Muscle of leg (tissue), 11 donors: Measurements from ENCODE around the gene PPT2. TPM values are rescaled to one million over a fixed set of nuclear protein-coding genes. Genes with fewer than 3 reads are reported as not detected.
"Not testable (repeated sequence)": the region's sequence is repeated elsewhere in the genome, so short reads cannot be mapped to it uniquely, and the experiment has no call there.

Experiments
- DNase-seq: peaks from one replicate; pipeline ENCODE4 v3.0.0; 2013
- H3K27ac ChIP-seq: one replicate; pipeline ENCODE4 v1.5.1; 2013; ENCODE audit warnings: mild to moderate bottlenecking, low read length, control low read depth
- H3K27me3 ChIP-seq: one replicate; pipeline ENCODE4 v1.6.1; 2013; ENCODE audit warnings: low read length; ENCODE audit not compliant: control insufficient read depth, insufficient read depth
- H3K36me3 ChIP-seq: one replicate; pipeline ENCODE4 v1.6.1; 2013; ENCODE audit warnings: low read length; ENCODE audit not compliant: control insufficient read depth, insufficient read depth
- H3K4me1 ChIP-seq: one replicate; pipeline ENCODE4 v1.6.1; 2013; ENCODE audit warnings: low read length; ENCODE audit not compliant: control insufficient read depth, insufficient read depth
- H3K4me3 ChIP-seq: one replicate; pipeline ENCODE4 v1.5.1; 2013; ENCODE audit warnings: low read length, control low read depth
- H3K9me3 ChIP-seq: replicated peaks from 2 replicates; pipeline ENCODE4 v1.6.1; 2013; ENCODE audit warnings: low read depth, low read length; ENCODE audit not compliant: control insufficient read depth
- WGBS: methylation state at CpG from one replicate; pipeline ENCODE4 v1.1.5; 2013; ENCODE audit warnings: missing lambda C conversion rate; ENCODE audit not compliant: insufficient coverage; 5-methylcytosine and 5-hydroxymethylcytosine counted together
- polyA plus RNA-seq, 8 donors: library from polyadenylated mRNA; unstranded; fragments of 120-200 nt; gene quantifications; one replicate each; pipeline versions ENCODE4 v1.2.1 to v1.2.3, GENCODE V29; 2013; ENCODE audit warnings: inconsistent platforms in 1 of 8, low replicate concordance in 1 of 8; ENCODE audit not compliant: insufficient read length in 8 of 8, insufficient read depth in 1 of 8
- total RNA-seq: library from RNA; stranded (reverse); fragments of 120-200 nt; gene quantifications from one replicate; pipeline ENCODE4 v1.2.4, GENCODE V29; 2013

The PPT2 gene
- total and polyA plus RNA-seq, 9 donors = 15.3 to 35.7 (median 30.9) TPM

DNA sequence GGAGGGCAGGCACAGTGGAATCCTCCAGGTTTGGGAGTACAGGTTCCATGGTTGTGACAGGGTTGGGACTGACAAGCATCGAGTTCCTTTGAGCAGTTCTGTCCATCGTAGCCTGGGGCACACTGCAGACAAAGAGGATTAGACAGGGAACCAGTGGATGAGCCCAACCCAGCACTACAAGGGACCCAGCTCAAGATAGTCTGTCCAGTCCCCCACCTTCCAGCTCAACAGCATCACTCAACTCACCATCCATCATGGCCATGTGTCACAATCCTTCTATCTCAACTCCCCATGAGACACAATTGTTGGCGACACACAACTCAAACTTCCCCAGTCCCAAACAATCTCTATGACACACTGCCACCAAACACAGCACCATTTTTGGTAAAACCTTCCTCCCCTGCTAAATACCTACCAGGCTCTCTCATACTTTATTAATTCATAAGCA is 50.4 kb downstream of the PPT2 start:
- Histone ChIP-seq H3K4me3 (no peak overlapping the region), H3K36me3 (no peaks in the 10 kb centered on the region), H3K4me1 (no peaks in the 10 kb centered on the region), H3K9me3 (no peaks in the 10 kb centered on the region), H3K27ac (no peak overlapping the region), H3K27me3 (peaks cover 5% of the 10 kb centered on the region)
- WGBS = 92% methylated on average over 3 of the region's 3 CpGs
- DNase-seq = no peak

DNA sequence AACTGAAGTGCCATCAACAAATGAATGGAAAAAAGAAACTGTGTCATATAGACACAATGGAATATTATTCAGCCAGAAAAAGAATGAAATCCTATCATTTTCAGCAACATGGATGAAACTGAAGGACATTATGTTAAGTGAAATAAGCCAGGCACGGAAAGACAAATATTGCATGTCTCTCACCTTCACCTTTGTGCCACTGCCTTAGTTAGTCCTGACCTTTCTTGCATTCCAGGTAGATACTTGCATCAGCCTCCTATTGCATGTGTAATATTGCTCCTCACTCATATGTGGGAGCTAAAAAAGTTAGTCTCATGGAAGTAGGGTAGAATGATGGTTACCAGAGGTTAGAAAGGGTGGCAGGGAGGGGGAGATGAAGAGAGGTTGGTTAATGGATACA is 55.1 kb downstream of the PPT2 start:
- Histone ChIP-seq H3K9me3 (no peaks in the 10 kb centered on the region), H3K4me3 (no peak overlapping the region), H3K4me1 (no peaks in the 10 kb centered on the region), H3K27me3 (peaks cover 2% of the 10 kb centered on the region), H3K27ac (no peak overlapping the region), H3K36me3 (no peaks in the 10 kb centered on the region)
- WGBS = no CpG with 5 or more reads among the region's 1 CpG
- no peak for DNase-seq

DNA sequence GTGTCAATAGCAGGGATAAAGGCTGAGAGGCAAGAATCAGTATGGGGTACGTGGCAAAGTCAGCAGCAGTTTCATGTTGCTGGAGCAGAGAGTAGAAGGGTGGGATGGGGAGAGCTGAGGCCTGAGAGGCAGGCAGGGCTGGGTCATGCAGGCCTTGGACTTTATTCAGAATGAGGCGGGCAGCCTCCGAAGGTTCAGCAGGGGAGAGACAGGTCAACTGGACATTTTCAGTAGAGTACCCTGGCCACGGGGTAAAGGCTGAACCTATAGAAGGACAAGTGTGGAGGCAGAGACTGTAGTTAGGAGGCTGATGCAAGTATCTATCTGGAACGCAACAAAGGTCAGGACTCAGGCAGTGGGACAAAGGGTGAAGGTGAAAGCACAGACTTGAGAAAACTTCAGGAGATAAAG is 56.3 kb downstream of the PPT2 start:
- DNase-seq = no peak
- Histone ChIP-seq H3K27me3 (no peaks in the 10 kb centered on the region), H3K36me3 (no peaks in the 10 kb centered on the region), H3K4me3 (no peak overlapping the region), H3K4me1 (no peaks in the 10 kb centered on the region), H3K9me3 (no peaks in the 10 kb centered on the region), H3K27ac (no peak overlapping the region)
- WGBS = 78% methylated on average over 5 of the region's 5 CpGs

DNA sequence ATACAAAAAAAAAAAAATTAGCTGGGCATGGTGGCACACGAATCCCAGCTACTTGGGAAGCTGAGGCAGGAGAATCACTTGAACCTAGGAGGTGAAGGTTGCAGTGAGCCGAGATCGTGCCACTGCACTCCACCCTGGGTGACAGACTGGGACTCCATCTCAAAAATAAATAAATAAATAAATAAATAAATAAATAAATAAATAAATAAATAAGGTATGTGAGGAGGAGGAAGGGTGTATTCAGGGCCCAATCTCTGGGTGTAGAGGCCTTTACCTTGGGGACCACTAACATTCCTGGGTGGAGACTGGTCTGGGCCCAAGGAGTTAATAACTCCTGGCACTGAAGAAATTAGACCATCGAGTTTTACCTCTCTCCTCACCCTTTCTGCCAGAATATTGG is 57.5 kb downstream of the PPT2 start:
- H3K4me1 ChIP-seq, H3K9me3 ChIP-seq, H3K4me3 ChIP-seq, H3K36me3 ChIP-seq, H3K27me3 ChIP-seq, DNase-seq, H3K27ac ChIP-seq: not testable (repeated sequence)
- WGBS = no CpG with 5 or more reads among the region's 4 CpGs

DNA sequence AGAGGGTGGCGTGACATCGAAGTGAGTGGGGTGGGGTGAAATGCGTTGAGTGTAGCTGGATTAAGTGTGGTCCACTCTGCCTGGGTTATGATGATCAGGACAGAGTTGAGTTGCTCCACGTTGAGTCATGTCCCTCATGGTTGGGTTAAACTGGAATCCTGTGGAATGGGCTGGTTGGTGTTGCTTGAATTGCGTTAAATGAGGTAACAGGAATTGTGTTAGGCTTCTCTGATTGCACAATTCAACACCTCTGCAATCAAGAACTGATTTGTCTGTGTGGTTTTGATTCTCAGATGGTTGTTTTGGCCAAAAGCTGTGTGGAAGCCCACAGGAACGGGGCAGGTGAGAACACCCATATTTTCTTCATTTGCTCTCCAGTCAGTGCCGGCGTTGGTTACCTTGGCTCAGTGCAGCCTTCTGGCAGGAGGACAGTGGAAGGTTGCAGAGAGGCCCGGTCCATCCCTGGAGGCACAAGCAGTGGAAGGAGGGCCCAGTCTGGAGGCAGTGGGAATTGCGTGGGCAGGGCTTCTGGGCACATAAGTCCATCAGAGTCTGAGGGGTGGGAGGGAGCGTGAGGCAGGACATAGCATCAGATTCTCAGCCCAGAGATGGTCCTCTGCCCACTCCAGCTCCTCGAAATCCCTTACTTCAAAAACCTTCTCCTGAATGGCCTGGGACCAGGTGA is 58.3 kb downstream of the PPT2 start:
- 64% methylated on average over 6 of the region's 12 CpGs for WGBS
- Histone ChIP-seq H3K36me3 (no peaks in the 10 kb centered on the region), H3K4me1 (no peaks in the 10 kb centered on the region)

More for the DNA sequence above, 58.3 kb downstream of the PPT2 start:
- Histone ChIP-seq H3K27ac (no peak overlapping the region), H3K27me3 (no peaks in the 10 kb centered on the region), H3K4me3 (no peak overlapping the region), H3K9me3 (no peaks in the 10 kb centered on the region)
- no peak for DNase-seq

Other genes with a start within 250 kb of the PPT2 start
- 3.7 TPM for gene C2, start 226.4 kb upstream of the PPT2 start, total RNA-seq
- 1 to 10 TPM; 3.3 to 9.5 (median 5.0) TPM for gene C2, start 226.4 kb upstream of the PPT2 start, polyA plus RNA-seq
- gene CFB, start 208.0 kb upstream of the PPT2 start, total RNA-seq = 1.6 TPM
- 1 to 10 TPM; 1.0 to 4.8 (median 2.0) TPM for gene CFB, start 208.0 kb upstream of the PPT2 start, polyA plus RNA-seq
- gene NELFE, start 195.2 kb upstream of the PPT2 start, total RNA-seq = 48.9 TPM
- 10 to 100 TPM; 64.7 to 72.6 (median 69.2) TPM for gene NELFE, start 195.2 kb upstream of the PPT2 start, polyA plus RNA-seq
- gene SKIC2, start 195.0 kb upstream of the PPT2 start, total RNA-seq = 21.8 TPM
- 10 to 100 TPM; 27.0 to 34.1 (median 30.8) TPM for gene SKIC2, start 195.0 kb upstream of the PPT2 start, polyA plus RNA-seq
- gene DXO, start 182.0 kb upstream of the PPT2 start, total RNA-seq = 10.7 TPM
- gene DXO, start 182.0 kb upstream of the PPT2 start, polyA plus RNA-seq = 10 to 100 TPM; 16.0 to 22.2 (median 17.4) TPM
- 13.0 TPM for gene C4A, start 172.1 kb upstream of the PPT2 start, total RNA-seq
- gene C4A, start 172.1 kb upstream of the PPT2 start, polyA plus RNA-seq = 10 to 100 TPM in 6 of 8 donors, 1 to 10 TPM in 2; 6.6 to 20.4 (median 15.8) TPM
- 15.6 TPM for gene C4B, start 139.3 kb upstream of the PPT2 start, total RNA-seq
- gene C4B, start 139.3 kb upstream of the PPT2 start, polyA plus RNA-seq = 10 to 100 TPM in 7 of 8 donors, 1 to 10 TPM in 1; 9.5 to 32.1 (median 24.1) TPM
- 0.04 TPM for gene CYP21A2, start 115.7 kb upstream of the PPT2 start, total RNA-seq
- 1 to 10 TPM in 3 of 8 donors, under 1 TPM in 5; 0.20 to 1.9 (median 0.62) TPM for gene CYP21A2, start 115.7 kb upstream of the PPT2 start, polyA plus RNA-seq
- gene TNXB, start 44.8 kb upstream of the PPT2 start, total RNA-seq = 108 TPM
- 100 to 1,000 TPM in 7 of 8 donors, 10 to 100 TPM in 1; 100.0 to 207 (median 127) TPM for gene TNXB, start 44.8 kb upstream of the PPT2 start, polyA plus RNA-seq
- gene ATF6B, start 25.9 kb upstream of the PPT2 start, total RNA-seq = 11.7 TPM
- 10 to 100 TPM; 38.3 to 53.3 (median 46.7) TPM for gene ATF6B, start 25.9 kb upstream of the PPT2 start, polyA plus RNA-seq
- 4.5 TPM for gene FKBPL, start 23.9 kb upstream of the PPT2 start, total RNA-seq
- gene FKBPL, start 23.9 kb upstream of the PPT2 start, polyA plus RNA-seq = 1 to 10 TPM; 4.0 to 6.0 (median 4.4) TPM
- 0.18 TPM for gene PRRT1, start 2.2 kb upstream of the PPT2 start, total RNA-seq
- 1 to 10 TPM in 7 of 8 donors, under 1 TPM in 1; 0.71 to 2.3 (median 1.2) TPM for gene PRRT1, start 2.2 kb upstream of the PPT2 start, polyA plus RNA-seq
- 28.9 TPM for gene EGFL8, start 10.5 kb downstream of the PPT2 start, total RNA-seq
- 10 to 100 TPM; 22.9 to 43.4 (median 27.7) TPM for gene EGFL8, start 10.5 kb downstream of the PPT2 start, polyA plus RNA-seq
- gene AGPAT1, start 21.9 kb downstream of the PPT2 start, total RNA-seq = 32.3 TPM
- 10 to 100 TPM; 55.4 to 71.7 (median 61.8) TPM for gene AGPAT1, start 21.9 kb downstream of the PPT2 start, polyA plus RNA-seq
- gene RNF5, start 24.3 kb downstream of the PPT2 start, total RNA-seq = 41.5 TPM
- gene RNF5, start 24.3 kb downstream of the PPT2 start, polyA plus RNA-seq = 10 to 100 TPM; 46.9 to 57.5 (median 52.8) TPM
- gene AGER, start 30.1 kb downstream of the PPT2 start, total RNA-seq = 3.7 TPM
- 10 to 100 TPM in 5 of 8 donors, 1 to 10 TPM in 3; 6.1 to 17.1 (median 10.9) TPM for gene AGER, start 30.1 kb downstream of the PPT2 start, polyA plus RNA-seq
- 31.3 TPM for gene PBX2, start 36.1 kb downstream of the PPT2 start, total RNA-seq
- gene PBX2, start 36.1 kb downstream of the PPT2 start, polyA plus RNA-seq = 100 to 1,000 TPM in 7 of 8 donors, 10 to 100 TPM in 1; 91.7 to 123 (median 113) TPM
- gene GPSM3, start 38.5 kb downstream of the PPT2 start, total RNA-seq = 4.3 TPM
- 1 to 10 TPM; 6.1 to 9.8 (median 7.7) TPM for gene GPSM3, start 38.5 kb downstream of the PPT2 start, polyA plus RNA-seq
- gene NOTCH4, start 69.9 kb downstream of the PPT2 start, total RNA-seq = 14.0 TPM
- gene NOTCH4, start 69.9 kb downstream of the PPT2 start, polyA plus RNA-seq = 10 to 100 TPM; 15.9 to 30.4 (median 23.2) TPM
- gene TSBP1, start 217.8 kb downstream of the PPT2 start, total RNA-seq = not detected
- under 1 TPM in 2 of 8 donors, not detected in 6; 0.07 to 0.09 TPM for gene TSBP1, start 217.8 kb downstream of the PPT2 start, polyA plus RNA-seq